ENCODE results near the gene BASP1.

Gene BASP1

GRCh38 chr5:17212996-17213395 is 4.4 kb upstream of the BASP1 start:
- peak; percentile 3; the same call in 1 of the 2 replicates for TF ChIP-seq CTCF (conservative IDR thresholded peaks at IDR 0.05)
- peak overlapping the region; percentile 52 for H3K27ac ChIP-seq

GRCh38 chr5:17213938-17214337 is 3.5 kb upstream of the BASP1 start:
- H3K27ac ChIP-seq = peak overlapping the region; percentile 52; the same call in 1 of the 2 replicates
- no peak for TF ChIP-seq CTCF (conservative IDR thresholded peaks at IDR 0.05)

- H3K27ac ChIP-seq = no peak overlapping the region
- TF ChIP-seq CTCF (conservative IDR thresholded peaks at IDR 0.05) = no peak
Measured at GRCh38 chr5:17214893-17215292, 2.5 kb upstream of the BASP1 start.

- H3K27ac ChIP-seq = no peak overlapping the region
- TF ChIP-seq CTCF (conservative IDR thresholded peaks at IDR 0.05) = no peak
Measured at GRCh38 chr5:17215361-17215760, 2.1 kb upstream of the BASP1 start.

GRCh38 chr5:17216176-17216973 is 1.1 kb upstream of the BASP1 start:
- peak overlapping the region; percentile 14; the same call in 1 of the 2 replicates for H3K27ac ChIP-seq
- peak; percentile 77 for TF ChIP-seq CTCF (conservative IDR thresholded peaks at IDR 0.05)

- peak overlapping the region; percentile 14; the same call in 1 of the 2 replicates for H3K27ac ChIP-seq
- TF ChIP-seq CTCF (conservative IDR thresholded peaks at IDR 0.05) = no peak
Measured at GRCh38 chr5:17216974-17217492, 398 bp upstream of the BASP1 start.

- H3K27ac ChIP-seq = no peak overlapping the region
- no peak for TF ChIP-seq CTCF (conservative IDR thresholded peaks at IDR 0.05)
Measured at GRCh38 chr5:17218353-17219005, 1.0 kb downstream of the BASP1 start.

Data from VCaP (cell line).